GM12878 (cell line): ENCODE measurements around the gene TRABD2B. TPM values are rescaled to one million over a fixed set of nuclear protein-coding genes. Genes with fewer than 3 reads are reported as not detected.

Experiments used
- ATAC-seq: fragments of 200-7000 bp; cut with Tn5 transposase; 3 replicates; pipeline ENCODE4 v1.9.1; 2020; ENCODE audit warnings: mild to moderate bottlenecking, moderate library complexity
- BruUV-seq: library from RNA; stranded (reverse); fragments of 400-500 nt; replicated peaks from 2 replicates; lab custom pipeline; 2021; lab: Mats Ljungman, UMichigan
- CTCF ChIA-PET: fragments of 300-600 bp; sonication (Branson Sonifier 250); formaldehyde crosslinking; extraction: SDS; loops from one replicate; lab custom pipeline; 2021; ENCODE audit warnings: inconsistent platforms; lab: Yijun Ruan, JAX
- POLR2A ChIA-PET: fragments of 350-600 bp; formaldehyde crosslinking; extraction: SDS; loops from one replicate; lab custom pipeline; 2021; ENCODE audit warnings: inconsistent platforms; lab: Charles Lee
- RAD21 ChIA-PET: fragments of 300-600 bp; sonication (Branson Sonifier 250); formaldehyde crosslinking; loops from one replicate; lab custom pipeline; 2023; ENCODE audit warnings: antibody characterized with exemption; ENCODE audit not compliant: unreplicated experiment; lab: Charles Lee
- SMC1A ChIA-PET: fragments of 300-600 bp; sonication (Branson Sonifier 250); formaldehyde crosslinking; loops from one replicate; lab custom pipeline; 2023; ENCODE audit not compliant: unreplicated experiment, uncharacterized antibody; lab: Charles Lee
- DNase-seq: peaks from one replicate; pipeline ENCODE4 v3.0.0-alpha.2; 2011; ENCODE audit warnings: low read depth, low spot score
- FAIRE-seq: peaks from 3 replicates; lab custom pipeline; 2011; peaks lifted over from hg19 to GRCh38; lab: Jason Lieb, UNC
- H2AFZ ChIP-seq: 2 replicates; pipeline ENCODE4 v1.6.0; 2011; ENCODE audit warnings: low read depth, low read length, control low read depth; ENCODE audit not compliant: control insufficient read depth
- H3K27ac ChIP-seq: 2 replicates; pipeline ENCODE4 v1.5.1; 2011; ENCODE audit warnings: control low read depth; ENCODE audit not compliant: control insufficient read depth, insufficient read depth
- H3K27me3 ChIP-seq, 2 experiments: replicated peaks in 1 of 2; 2 replicates each; pipeline versions ENCODE4 v1.6.0 to v1.6.1; 2011; ENCODE audit warnings: low read length in 1 of 2; ENCODE audit not compliant: control insufficient read depth in 2 of 2, insufficient read depth in 2 of 2
- H3K36me3 ChIP-seq, 2 experiments: 2 replicates each; pipeline ENCODE4 v1.5.1; 2011; ENCODE audit warnings: low read length in 1 of 2; ENCODE audit not compliant: control insufficient read depth in 2 of 2, insufficient read depth in 2 of 2
- H3K4me1 ChIP-seq: 2 replicates; pipeline ENCODE4 v1.6.1; 2011; ENCODE audit warnings: mild to moderate bottlenecking, low read length, moderate library complexity, mixed read lengths; ENCODE audit not compliant: control insufficient read depth, insufficient read depth
- H3K4me2 ChIP-seq: 2 replicates; pipeline ENCODE4 v1.6.0; 2011; ENCODE audit warnings: control low read depth; ENCODE audit not compliant: control insufficient read depth, insufficient read depth
- H3K4me3 ChIP-seq: fragments of 200-600 bp; sonication (generic); 2 replicates; pipeline ENCODE4 v1.5.1; 2016
- H3K79me2 ChIP-seq: 2 replicates; pipeline ENCODE4 v1.6.0; 2011; ENCODE audit warnings: low read length; ENCODE audit not compliant: control insufficient read depth, insufficient read depth
- H3K9ac ChIP-seq: 2 replicates; pipeline ENCODE4 v1.8.0; 2011; ENCODE audit warnings: low read length, control low read depth, mixed read lengths; ENCODE audit not compliant: control insufficient read depth, insufficient read depth
- H3K9me3 ChIP-seq: replicated peaks from 3 replicates; pipeline ENCODE4 v1.5.1; 2011; ENCODE audit warnings: mild to moderate bottlenecking, low read length; ENCODE audit not compliant: control insufficient read depth, insufficient read depth
- H4K20me1 ChIP-seq: 2 replicates; pipeline ENCODE4 v1.6.0; 2011; ENCODE audit not compliant: control insufficient read depth, insufficient read depth
- BCL11A ChIP-seq: IDR thresholded peaks from 2 replicates; pipeline ENCODE4 v1.6.1; 2011; ENCODE audit warnings: low read depth, low read length
- CBFB ChIP-seq: IDR thresholded peaks from 2 replicates; pipeline ENCODE4 v1.6.1; 2016; ENCODE audit warnings: antibody characterized with exemption, low read depth
- CBX3 ChIP-seq: fragments of 200-600 bp; sonication (generic); IDR thresholded peaks from 2 replicates; pipeline ENCODE4 v1.6.1; 2016; ENCODE audit warnings: low read depth, borderline replicate concordance
- ESRRA ChIP-seq: IDR thresholded peaks from 2 replicates; pipeline ENCODE4 v1.6.1; 2012; ENCODE audit warnings: mild to moderate bottlenecking, low read length, improper control_type of control experiment
- FOS ChIP-seq: IDR thresholded peaks from 3 replicates; pipeline ENCODE4 v1.6.1; 2011; ENCODE audit warnings: borderline replicate concordance; ENCODE audit not compliant: insufficient read length; ENCODE audit errors: extremely low read depth
- IRF4 ChIP-seq: IDR thresholded peaks from 2 replicates; pipeline ENCODE4 v1.6.1; 2011; ENCODE audit warnings: low read depth, low read length
- MYC ChIP-seq: IDR thresholded peaks from 2 replicates; pipeline ENCODE4 v1.6.1; 2011; ENCODE audit warnings: mild to moderate bottlenecking, low read length, moderate library complexity, inconsistent platforms; ENCODE audit not compliant: insufficient read depth, insufficient replicate concordance, insufficient read length, severe bottlenecking
- NFIC ChIP-seq: IDR thresholded peaks from 2 replicates; pipeline ENCODE4 v1.6.1; 2012; ENCODE audit warnings: low read depth, mild to moderate bottlenecking, inconsistent platforms, low read length, moderate library complexity
- POLR2AphosphoS2 ChIP-seq: IDR thresholded peaks from 2 replicates; pipeline ENCODE4 v1.6.1; 2011; ENCODE audit warnings: low read depth, mild to moderate bottlenecking, low read length, improper control_type of control experiment, moderate library complexity
- RELA ChIP-seq: fragments of 450-650 bp; IDR thresholded peaks from 2 replicates; pipeline ENCODE4 v1.8.0; 2014; ENCODE audit warnings: borderline replicate concordance; ENCODE audit not compliant: partially characterized antibody
- SKIL ChIP-seq: fragments of 450-650 bp; IDR thresholded peaks from 2 replicates; pipeline ENCODE4 v1.6.1; 2017; ENCODE audit warnings: mild to moderate bottlenecking, low read depth, inconsistent platforms; ENCODE audit not compliant: poor library complexity, severe bottlenecking
- TBL1XR1 ChIP-seq: IDR thresholded peaks from 2 replicates; pipeline ENCODE4 v1.6.1; 2012; ENCODE audit warnings: low read depth, low read length, improper control_type of control experiment
- WGBS: methylation state at CpG from one replicate; pipeline ENCODE4 v1.1.6; 2016; ENCODE audit warnings: low lambda C conversion rate; ENCODE audit not compliant: insufficient replicate concordance, insufficient coverage; ENCODE audit errors: missing lambda C conversion rate; 5-methylcytosine and 5-hydroxymethylcytosine counted together
- in situ Hi-C: fragments of 300-500 bp; cut with MboI; formaldehyde crosslinking; loops from 9 replicates; pipeline ENCODE4 v1.14.3; 2018; ENCODE audit warnings: mixed read lengths
- intact Hi-C: fragments of 100-400 bp; cut with micrococcal nuclease; formaldehyde crosslinking; loops from one replicate; pipeline ENCODE4 v1.14.2; 2022; ENCODE audit not compliant: unreplicated experiment
- polyA plus RNA-seq, 11 experiments: library from polyadenylated mRNA; depleted of rRNA in 4 of 11; unstranded in 6 of 11; stranded (reverse) in 5 of 11; fragments of >200 nt; fragmentation: Nextera tagmentation in 4 of 11; fragmentation: Illumina TruSeq in 1 of 11; extraction: Ambion mirVana in 4 of 11; extraction: Trizol in 1 of 11; gene quantifications; 1 replicate in 1 of 11; 2 replicates in 10 of 11; pipeline versions ENCODE4 v1.2.1 to v1.2.3, GENCODE V29; 2011 to 2016; ENCODE audit warnings: inconsistent platforms in 2 of 11, missing spikeins in 2 of 11, low read depth in 1 of 11
- total RNA-seq, 4 experiments: library from RNA; depleted of rRNA in 3 of 4; stranded (reverse); fragments of >200 nt in 3 of 4; fragmentation: Illumina TruSeq in 1 of 4; extraction: Trizol in 1 of 4; gene quantifications; 2 replicates each; pipeline versions ENCODE4 v1.2.1 to v1.2.3, GENCODE V29; 2013 to 2021

The TRABD2B gene
- total and polyA plus RNA-seq, 10 of the 15 experiments (the other 5 are each of a cell fraction or from before 2014, with no cell fraction given), result not detected

GRCh38 chr1:47854552-47855144 lies 142.5 kb downstream of the TRABD2B start (continued):
- TF ChIP-seq FOS (no peak), SKIL (no peak), CBX3 (no peak), CBFB (no peak), TBL1XR1 (no peak), NFIC (no peak)

- RAD21 ChIA-PET, result no interaction called here
- POLR2A ChIA-PET, result no interaction called here
- FAIRE-seq, result no peak
- Histone ChIP-seq H3K79me2 (no peaks in the 10 kb centered on the region), H3K36me3 (no peaks in the 10 kb centered on the region), H4K20me1 (no peaks in the 10 kb centered on the region), H3K9ac (no peak overlapping the region), H2AFZ (no peak overlapping the region), H3K27ac (no peak overlapping the region), H3K9me3 (no peaks in the 10 kb centered on the region), H3K4me3 (no peak overlapping the region), H3K4me1 (no peaks in the 10 kb centered on the region), H3K4me2 (no peak overlapping the region)
- SMC1A ChIA-PET, result no interaction called here
- in situ Hi-C loops (no loop called here), intact Hi-C loops (no loop called here)
- ATAC-seq, result no peak
- DNase-seq, result no peak
- CTCF ChIA-PET, result no interaction called here
- WGBS, result 2% methylated on average over 2 of the region's 2 CpGs
- BruUV-seq, result no TSS peak
- TF ChIP-seq POLR2AphosphoS2 (no peak), MYC (no peak), BCL11A (no peak), RELA (no peak), ESRRA (no peak), IRF4 (no peak)
- TF ChIP-seq, all 136 proteins: peak for 0
- H3K27me3 ChIP-seq, result no peaks in the 10 kb centered on the region; a peak in 1 of 4 replicates
Measured at GRCh38 chr1:47853852-47854251, 143.3 kb downstream of the TRABD2B start.
